NCI-H1092 treated with DMSO at 0.1 percent for 48 hours (cell line): Measurements from ENCODE around the gene PPT2.
"Not testable (repeated sequence)": the region's sequence is repeated elsewhere in the genome, so short reads cannot be mapped to it uniquely, and the experiment has no call there.

Experiments
- DNase-seq: peaks from one replicate; lab custom pipeline; 2025; lab: John Stamatoyannopoulos, UW

Gene PPT2

GRCh38 chr6:32189742-32190053 lies 35.8 kb downstream of the PPT2 start:
- DNase-seq = no peak

GRCh38 chr6:32190054-32190851 lies 36.3 kb downstream of the PPT2 start, which contains the start of gene PBX2:
PBX2 (minus strand) TSS chr6:32190202; CDS start chr6:32189915, 287 bp downstream.
- peak; percentile 78 for DNase-seq

DNA sequence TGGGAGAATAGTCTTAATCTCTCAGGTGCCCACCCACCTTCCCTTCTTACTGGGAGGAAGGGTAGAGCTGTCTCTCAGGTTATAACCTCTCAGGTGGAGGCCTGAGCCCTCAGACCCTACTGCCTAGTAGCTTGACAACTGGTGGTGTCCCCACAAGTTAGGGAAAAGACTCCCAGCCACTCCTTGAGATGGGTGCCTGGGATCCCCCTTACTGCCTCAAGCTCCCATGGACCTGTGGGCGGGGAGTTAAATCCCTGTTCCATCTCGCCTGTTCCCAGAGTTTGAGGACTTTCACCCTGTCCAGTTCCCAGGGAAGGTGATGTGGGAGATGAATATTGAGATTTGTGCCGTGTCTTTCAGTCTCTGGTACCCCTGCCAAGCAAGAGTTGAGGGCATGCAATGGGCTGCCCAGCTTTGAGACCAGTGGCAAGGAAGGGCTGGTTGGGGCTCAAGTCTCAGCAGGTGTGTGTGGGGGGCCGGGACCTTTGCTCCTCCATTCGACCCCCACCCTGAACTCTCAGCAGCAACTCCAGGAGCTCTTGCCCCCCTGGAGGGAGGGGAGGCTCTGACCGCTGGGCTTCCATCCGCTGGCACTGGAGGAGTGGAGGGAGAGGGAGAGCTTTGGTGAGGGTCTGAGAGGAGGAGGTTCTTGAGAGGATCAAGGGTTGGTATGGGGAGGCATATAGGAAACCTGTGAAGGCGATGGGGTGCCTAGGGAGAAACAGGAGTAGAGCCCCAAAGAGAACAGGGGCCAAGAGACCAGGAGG lies 37.2 kb downstream of the PPT2 start:
- DNase-seq = no peak

- no peak for DNase-seq
These were observed 38.0 kb downstream of the PPT2 start for GRCh38 chr6:32191696-32192607.

- DNase-seq = no peak
These were observed 38.7 kb downstream of the PPT2 start, which contains the start of gene GPSM3 for GRCh38 chr6:32192608-32193039. GPSM3 (minus strand) TSS chr6:32192643; CDS start chr6:32192513, 130 bp downstream.

DNA sequence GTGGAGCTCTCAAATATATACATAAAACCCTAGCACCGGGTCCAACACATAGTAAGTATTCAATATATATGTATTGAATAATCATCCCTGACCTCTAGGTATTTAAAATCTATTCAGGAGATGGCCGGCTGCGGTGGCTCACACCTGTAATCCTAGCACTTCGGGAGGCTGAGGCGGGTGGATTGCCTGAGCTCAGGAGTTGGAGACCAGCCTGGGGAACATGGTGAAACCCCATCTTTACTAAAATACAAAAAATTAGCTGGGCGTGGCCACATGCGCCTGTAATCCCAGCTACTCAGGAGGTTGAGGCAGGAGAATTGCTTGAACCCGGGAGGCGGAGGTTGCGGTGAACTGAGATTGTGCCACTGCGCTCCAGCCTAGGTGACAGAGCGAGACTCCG lies 39.2 kb downstream of the PPT2 start:
- not testable (repeated sequence) for DNase-seq

DNA sequence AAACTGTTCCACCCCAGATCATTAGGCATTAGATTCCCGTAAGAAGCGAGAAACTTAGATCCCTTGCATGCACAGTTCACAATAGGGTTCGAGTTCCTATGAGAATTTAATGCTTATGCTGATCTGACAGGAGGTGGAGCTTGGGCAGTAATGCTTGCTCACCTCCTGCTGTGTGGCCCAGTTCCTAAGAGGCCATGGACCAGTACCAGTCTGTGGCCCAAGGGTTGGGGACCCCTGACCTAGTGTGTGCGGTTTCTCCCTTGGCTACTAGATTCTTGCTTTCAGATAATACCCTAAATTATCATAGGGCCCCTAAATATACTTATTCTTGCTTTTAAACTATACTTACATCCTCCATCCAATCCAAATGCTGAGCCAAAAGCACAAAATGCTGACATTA lies 40.4 kb downstream of the PPT2 start:
- DNase-seq = no peak

DNA sequence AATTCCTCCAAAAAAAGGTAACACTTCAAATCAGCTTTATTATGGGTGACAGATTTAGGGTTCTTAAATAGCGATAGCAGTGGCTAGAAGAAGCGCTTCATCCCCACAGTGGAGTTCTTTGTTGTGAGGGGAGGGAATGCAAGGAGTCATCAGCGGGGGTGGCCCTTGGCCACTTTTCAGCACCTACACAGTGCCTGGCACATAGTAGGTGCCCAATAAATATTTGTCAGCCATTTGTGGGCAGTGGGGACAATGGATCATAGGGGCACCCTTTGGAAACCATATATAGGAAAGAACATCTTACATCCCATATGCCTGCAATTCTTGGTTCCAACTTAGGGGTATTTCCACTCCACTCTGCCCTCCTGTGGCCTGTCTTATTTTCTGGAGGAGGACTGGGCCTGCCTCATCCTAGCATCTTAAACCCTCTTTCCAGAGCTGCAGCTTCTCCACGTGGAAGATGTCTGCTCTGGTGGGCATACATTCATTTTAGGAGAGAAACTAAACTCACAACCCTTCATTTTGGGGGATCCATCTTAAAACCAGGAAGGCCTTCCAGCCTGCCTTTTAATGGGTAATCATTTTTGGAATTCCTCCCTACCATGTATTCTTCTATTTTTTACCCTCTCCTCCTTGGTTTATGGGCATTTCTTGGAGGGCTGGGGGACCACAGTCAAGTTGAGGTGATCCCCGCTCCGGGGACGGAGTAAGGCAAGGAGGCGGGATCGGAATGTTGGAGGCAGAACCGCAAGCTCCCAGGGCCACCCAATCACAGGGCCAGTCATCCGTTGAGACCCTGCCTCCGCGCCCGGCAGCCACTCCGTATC lies 41.1 kb downstream of the PPT2 start:
- DNase-seq = peak; percentile 16

DNA sequence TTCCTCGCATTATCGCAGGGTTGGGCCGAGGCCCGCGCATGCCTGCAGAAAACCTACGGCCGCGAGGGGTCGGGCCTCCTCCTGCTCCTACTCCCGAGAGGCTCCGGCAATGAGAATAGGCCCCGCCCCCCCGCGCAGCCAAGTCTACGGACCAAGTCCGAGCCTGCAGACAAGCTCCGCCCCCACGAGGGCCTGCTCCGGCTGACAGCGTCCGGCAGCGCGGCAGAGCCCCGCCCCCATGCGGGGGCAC lies 41.6 kb downstream of the PPT2 start:
- DNase-seq = peak; percentile 95

DNA sequence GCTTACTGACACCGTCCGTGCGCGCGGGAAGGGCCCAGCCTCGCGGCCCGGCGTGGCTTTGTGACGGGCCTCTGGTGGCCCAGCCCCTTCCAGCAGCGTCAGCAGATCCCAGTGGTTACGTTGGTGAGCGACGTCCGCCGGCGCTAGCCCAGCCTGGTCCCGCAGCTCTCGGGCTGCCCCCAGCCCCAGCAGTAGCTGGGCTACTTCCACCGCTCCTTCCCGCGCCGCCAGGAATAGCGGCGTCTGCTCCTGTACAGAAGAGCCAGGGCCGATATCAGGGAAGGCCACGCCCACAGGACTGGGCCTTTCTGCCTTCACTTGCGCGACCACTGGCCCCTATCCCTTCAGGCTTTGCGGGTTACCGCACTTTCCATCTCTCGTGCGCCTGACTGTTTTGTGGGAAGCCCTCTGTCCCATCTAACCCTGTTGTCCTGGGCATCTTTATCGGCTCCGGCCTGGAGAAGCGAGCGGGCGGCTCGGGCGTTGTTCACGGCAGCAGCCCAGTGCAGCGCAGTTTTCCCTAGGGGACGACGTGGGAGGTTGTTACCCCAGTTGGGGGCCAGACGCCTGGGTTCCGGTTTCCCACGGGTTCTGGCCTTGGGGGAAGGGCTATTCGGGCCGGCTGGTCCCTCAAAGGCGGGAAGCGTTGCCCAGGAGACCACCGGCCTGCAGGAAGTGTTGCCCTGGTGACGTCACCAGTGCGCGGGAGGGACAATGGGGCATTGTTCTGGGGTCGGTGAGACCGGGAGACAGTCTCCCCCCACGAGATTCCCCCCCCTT lies 42.2 kb downstream of the PPT2 start:
- DNase-seq = peak; percentile 68

DNA sequence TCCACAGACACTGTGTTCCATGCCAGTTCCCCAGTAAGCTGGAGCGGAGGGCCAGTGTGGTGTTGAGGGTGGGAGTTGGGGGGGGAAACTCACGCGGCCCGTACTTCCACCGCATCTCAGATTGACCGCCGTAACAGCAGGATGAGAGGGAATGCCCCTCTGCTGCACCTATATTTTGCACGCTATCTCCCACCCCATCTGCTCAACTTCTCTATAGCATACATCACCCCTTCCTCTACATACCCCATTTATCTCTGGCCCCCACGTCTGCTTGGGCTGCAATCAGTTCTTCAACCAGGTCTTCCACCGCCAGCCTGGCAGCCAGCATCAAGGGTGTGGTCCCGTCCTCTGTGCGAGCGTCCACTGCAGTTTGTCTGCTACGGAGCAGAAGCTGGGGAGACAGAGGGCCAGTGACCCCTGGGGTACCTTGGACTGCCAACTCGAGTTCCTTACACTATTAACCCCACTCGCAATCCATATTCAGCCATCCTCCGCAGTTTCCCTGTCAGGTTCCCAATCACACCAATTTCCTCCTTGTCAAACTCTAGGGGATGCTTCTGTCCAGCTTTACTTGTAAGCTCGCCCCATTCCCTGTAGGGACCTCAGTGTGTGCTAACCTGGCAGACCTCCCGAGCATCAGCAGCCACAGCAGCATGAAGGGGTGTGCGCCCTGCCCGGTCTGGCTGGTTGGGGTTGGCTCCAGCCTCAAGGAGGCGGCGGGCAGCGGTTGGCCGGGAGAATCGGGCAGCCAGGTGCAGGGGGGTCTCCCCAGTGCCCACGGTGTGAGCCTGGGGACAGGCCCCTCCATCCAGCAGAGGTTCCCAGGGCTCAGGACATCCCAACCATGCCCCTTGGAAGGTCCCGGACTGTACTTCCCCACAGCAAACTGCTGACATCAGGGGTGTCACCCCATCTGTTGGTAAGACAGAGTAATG lies 43.0 kb downstream of the PPT2 start:
- DNase-seq = no peak

GRCh38 chr6:32198345-32198696 lies 44.4 kb downstream of the PPT2 start:
- DNase-seq = no peak

GRCh38 chr6:32198866-32199265 lies 44.9 kb downstream of the PPT2 start:
- no peak for DNase-seq

GRCh38 chr6:32200711-32201475 lies 47.0 kb downstream of the PPT2 start:
- no peak for DNase-seq

DNA sequence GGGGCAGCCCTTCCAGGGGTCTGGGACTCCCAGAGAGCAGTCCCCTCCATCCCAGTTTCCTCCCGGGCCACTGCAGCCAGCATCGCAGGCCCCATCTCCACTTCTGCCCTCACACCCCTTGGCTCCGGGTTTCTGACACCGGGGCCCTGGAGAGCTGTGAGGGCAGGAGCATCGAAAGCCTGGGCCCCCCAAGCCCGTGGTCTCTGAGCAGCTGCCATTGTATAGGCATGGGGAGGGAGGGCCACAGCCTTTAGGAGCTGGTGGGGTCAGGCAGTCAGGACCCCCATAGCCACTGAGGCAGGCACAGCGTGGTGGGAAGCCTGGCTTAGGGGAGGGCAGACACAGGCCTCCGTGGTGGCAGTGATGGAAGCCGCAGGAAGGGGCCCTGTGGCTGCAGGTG lies 48.2 kb downstream of the PPT2 start:
- DNase-seq = no peak

GRCh38 chr6:32203426-32204267 lies 49.7 kb downstream of the PPT2 start:
- no peak for DNase-seq

GRCh38 chr6:32204268-32204715 lies 50.4 kb downstream of the PPT2 start:
- DNase-seq = no peak

DNA sequence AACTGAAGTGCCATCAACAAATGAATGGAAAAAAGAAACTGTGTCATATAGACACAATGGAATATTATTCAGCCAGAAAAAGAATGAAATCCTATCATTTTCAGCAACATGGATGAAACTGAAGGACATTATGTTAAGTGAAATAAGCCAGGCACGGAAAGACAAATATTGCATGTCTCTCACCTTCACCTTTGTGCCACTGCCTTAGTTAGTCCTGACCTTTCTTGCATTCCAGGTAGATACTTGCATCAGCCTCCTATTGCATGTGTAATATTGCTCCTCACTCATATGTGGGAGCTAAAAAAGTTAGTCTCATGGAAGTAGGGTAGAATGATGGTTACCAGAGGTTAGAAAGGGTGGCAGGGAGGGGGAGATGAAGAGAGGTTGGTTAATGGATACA lies 55.1 kb downstream of the PPT2 start:
- DNase-seq = no peak
